ENCODE measurements around the gene PHAX.
"Not testable (repeated sequence)": the region's sequence is repeated elsewhere in the genome, so short reads cannot be mapped to it uniquely, and the experiment has no call there.

PHAX gene

DNA sequence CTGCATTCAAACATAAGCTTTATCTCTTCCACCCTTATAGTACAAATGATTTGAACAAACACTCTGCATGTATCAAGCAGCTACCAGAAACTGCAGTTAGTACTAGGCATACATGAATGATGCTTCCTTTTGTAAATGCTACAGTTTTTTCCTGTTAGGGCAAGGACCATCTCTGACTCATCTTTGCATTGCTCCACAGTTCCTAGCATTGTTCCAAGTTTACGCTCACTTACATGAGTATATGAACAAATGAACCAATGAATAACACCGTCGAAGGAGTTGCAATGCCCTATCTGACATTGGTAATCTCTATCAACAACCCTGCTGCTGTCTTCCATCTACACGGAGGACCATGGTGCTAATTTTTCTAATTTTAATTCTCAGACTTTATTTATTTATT, 3.6 kb upstream of the PHAX start:
- in situ Hi-C loops (cut with HindIII; ENCODE audit: low pct_ligation_motif_present, low sequenced_read_pairs) = no loop called here
- peaks cover 3% of the 10 kb centered on the region for H3K36me3 ChIP-seq (replicated peaks)
- no peak overlapping the region for H3K4me3 ChIP-seq (ENCODE audit: low read depth, low read length)
- H3K27ac ChIP-seq = no peak overlapping the region
- TF ChIP-seq, protein P1, sequence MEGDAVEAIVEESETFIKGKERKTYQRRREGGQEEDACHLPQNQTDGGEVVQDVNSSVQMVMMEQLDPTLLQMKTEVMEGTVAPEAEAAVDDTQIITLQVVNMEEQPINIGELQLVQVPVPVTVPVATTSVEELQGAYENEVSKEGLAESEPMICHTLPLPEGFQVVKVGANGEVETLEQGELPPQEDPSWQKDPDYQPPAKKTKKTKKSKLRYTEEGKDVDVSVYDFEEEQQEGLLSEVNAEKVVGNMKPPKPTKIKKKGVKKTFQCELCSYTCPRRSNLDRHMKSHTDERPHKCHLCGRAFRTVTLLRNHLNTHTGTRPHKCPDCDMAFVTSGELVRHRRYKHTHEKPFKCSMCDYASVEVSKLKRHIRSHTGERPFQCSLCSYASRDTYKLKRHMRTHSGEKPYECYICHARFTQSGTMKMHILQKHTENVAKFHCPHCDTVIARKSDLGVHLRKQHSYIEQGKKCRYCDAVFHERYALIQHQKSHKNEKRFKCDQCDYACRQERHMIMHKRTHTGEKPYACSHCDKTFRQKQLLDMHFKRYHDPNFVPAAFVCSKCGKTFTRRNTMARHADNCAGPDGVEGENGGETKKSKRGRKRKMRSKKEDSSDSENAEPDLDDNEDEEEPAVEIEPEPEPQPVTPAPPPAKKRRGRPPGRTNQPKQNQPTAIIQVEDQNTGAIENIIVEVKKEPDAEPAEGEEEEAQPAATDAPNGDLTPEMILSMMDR (IDR thresholded peaks at IDR 0.05; ENCODE audit: low read depth, low read length, missing control alignments) = no peak
- no peaks in the 10 kb centered on the region for H3K27me3 ChIP-seq (replicated peaks)
- peak; percentile 72 for DNase-seq

DNA sequence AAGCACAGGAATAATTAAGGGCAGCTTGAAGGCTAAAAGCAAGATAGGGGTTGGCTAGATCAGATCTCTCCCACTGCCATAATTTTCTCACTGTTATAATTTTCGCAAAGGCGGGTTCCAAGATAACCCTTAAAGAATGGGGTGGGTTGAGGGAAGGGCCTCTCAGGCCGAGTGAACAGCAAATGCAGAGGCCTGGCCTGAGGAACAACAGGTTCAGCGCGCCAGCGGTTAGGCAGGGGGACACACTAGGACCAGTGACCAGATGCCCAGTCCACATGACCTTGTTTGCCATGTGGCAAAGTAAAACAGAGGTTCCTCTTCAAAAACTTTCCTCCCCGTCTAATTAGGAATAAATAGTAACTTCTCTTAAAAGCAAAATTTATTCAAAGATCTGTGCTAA, 1.2 kb upstream of the PHAX start:
- Histone ChIP-seq H3K36me3 (replicated peaks) (peaks cover 11% of the 10 kb centered on the region), H3K4me3 (ENCODE audit: low read depth, low read length) (no peak overlapping the region), H3K27ac (no peak overlapping the region), H3K27me3 (replicated peaks) (no peaks in the 10 kb centered on the region)
- in situ Hi-C loops (cut with HindIII; ENCODE audit: low pct_ligation_motif_present, low sequenced_read_pairs) = no loop called here
- DNase-seq = no peak
- TF ChIP-seq, protein P1 (IDR thresholded peaks at IDR 0.05; ENCODE audit: low read depth, low read length, missing control alignments) = no peak

DNA sequence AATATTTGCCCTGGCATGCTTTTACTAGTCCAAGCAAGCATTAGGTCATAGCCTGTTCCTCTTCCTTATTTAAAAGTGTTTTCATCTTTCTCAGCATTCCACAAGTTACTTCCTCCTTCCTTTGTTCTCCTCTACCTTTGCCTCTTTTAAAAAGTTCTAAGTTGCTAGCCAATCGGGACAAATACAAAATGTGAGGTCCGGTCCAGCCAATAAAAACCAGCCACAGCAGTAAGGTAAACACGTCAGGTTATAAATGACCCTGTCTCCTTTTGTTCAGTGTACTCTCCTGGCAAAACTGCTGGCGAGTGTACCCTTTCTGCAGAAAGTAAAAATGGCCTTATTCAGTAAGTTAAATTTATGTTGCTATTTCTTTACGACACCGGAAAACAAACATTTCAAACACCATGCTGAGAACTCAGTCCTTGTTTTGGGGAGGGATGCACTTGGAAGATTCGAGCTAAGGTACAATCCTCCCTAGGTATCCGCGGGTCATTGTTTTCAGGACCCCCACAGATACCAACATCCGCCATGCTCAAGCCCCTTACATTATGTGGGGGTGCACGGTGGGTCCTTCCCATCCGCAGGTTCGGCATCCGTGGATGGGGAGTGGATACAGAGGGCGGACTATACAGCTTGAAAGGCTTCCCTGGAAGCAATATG, 646 bp upstream of the PHAX start:
- DNase-seq; in situ Hi-C loops (cut with HindIII; ENCODE audit: low pct_ligation_motif_present, low sequenced_read_pairs); H3K27me3 ChIP-seq (replicated peaks); H3K27ac ChIP-seq: not testable (repeated sequence)
- Histone ChIP-seq H3K4me3 (ENCODE audit: low read depth, low read length) (peak overlapping the region; percentile 31), H3K36me3 (replicated peaks) (peaks cover 14% of the 10 kb centered on the region)

DNA sequence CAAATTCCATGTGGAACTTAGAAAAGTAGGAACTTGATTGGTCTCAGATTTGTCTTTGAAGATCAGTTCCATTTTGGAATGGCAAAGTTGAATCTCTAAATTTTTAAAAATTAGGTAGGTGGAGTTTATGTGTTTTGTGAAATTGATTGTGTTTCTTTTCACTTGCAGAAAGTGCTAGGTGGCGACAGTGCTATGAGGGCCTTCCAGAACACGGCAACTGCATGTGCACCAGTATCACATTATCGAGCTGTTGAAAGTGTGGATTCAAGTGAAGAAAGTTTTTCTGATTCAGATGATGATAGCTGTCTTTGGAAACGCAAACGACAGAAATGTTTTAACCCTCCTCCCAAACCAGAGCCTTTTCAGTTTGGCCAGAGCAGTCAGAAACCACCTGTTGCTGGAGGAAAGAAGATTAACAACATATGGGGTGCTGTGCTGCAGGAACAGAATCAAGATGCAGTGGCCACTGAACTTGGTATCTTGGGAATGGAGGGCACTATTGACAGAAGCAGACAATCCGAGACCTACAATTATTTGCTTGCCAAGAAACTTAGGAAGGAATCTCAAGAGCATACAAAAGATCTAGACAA, 2.8 kb downstream of the PHAX start:
- no peak for DNase-seq
- Histone ChIP-seq H3K4me3 (ENCODE audit: low read depth, low read length) (no peak overlapping the region), H3K36me3 (replicated peaks) (peaks cover 28% of the 10 kb centered on the region), H3K27ac (no peak overlapping the region), H3K27me3 (replicated peaks) (no peaks in the 10 kb centered on the region)
- in situ Hi-C loops (cut with HindIII; ENCODE audit: low pct_ligation_motif_present, low sequenced_read_pairs) = no loop called here
- TF ChIP-seq, protein P1 (IDR thresholded peaks at IDR 0.05; ENCODE audit: low read depth, low read length, missing control alignments) = no peak

DNA sequence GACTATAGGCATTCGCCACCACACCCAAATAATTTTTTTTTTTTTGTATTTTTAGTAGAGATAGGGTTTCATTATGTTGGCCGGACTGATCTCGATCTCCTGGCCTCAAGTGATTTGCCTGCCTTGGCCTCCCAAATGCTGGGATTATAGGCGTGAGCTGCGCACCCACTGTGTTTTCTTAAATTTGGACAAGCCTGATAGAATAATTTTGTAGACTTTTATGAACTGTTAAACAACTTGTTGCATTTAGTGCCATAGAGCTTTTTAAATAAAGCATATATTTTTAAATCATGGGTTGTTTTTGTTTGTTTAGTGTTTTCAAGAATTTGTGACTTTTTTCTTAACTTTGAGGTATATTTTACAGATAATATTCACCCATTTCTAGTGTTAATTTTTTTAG, 4.8 kb downstream of the PHAX start:
- in situ Hi-C loops (cut with HindIII; ENCODE audit: low pct_ligation_motif_present, low sequenced_read_pairs) = no loop called here
- H3K27ac ChIP-seq = no peak overlapping the region
- no peak overlapping the region for H3K4me3 ChIP-seq (ENCODE audit: low read depth, low read length)
- peaks cover 38% of the 10 kb centered on the region for H3K36me3 ChIP-seq (replicated peaks)
- TF ChIP-seq, protein P1 (IDR thresholded peaks at IDR 0.05; ENCODE audit: low read depth, low read length, missing control alignments) = no peak
- H3K27me3 ChIP-seq (replicated peaks) = no peaks in the 10 kb centered on the region
- no peak for DNase-seq

DNA sequence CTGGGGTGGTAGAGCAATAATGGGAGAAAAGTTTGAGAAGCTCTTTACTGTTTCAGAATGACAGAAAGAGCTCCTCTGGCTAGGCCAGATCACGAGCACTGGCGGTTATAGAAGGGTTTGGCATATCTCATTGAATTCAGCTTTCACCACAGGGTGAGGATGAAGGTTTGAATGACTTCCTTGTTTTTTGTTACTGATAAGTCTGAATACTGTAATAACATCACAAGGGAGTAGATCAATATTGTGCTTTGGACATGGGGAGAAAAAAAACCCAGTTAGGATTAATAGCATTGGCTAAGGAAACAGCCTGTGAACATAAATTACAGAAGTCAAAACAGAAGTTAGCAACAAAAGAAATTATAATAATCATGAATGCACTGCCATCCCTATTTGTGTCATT, 9.4 kb downstream of the PHAX start:
- H3K27me3 ChIP-seq (replicated peaks) = no peaks in the 10 kb centered on the region
- in situ Hi-C loops (cut with HindIII; ENCODE audit: low pct_ligation_motif_present, low sequenced_read_pairs) = no loop called here
- H3K4me3 ChIP-seq (ENCODE audit: low read depth, low read length) = no peak overlapping the region
- peaks cover 33% of the 10 kb centered on the region for H3K36me3 ChIP-seq (replicated peaks)
- TF ChIP-seq, protein P1 (IDR thresholded peaks at IDR 0.05; ENCODE audit: low read depth, low read length, missing control alignments) = no peak
- DNase-seq = no peak
- no peak overlapping the region for H3K27ac ChIP-seq

All from brain microvascular endothelial cell (primary cell).